H1 (cell line): ENCODE results near the gene LMNTD2. TPM values are rescaled to one million over a fixed set of nuclear protein-coding genes. Genes with fewer than 3 reads are reported as not detected.

Experiments used
- CTCF ChIA-PET: fragments of 300-600 bp; sonication (Branson Sonifier 250); formaldehyde crosslinking; loops from one replicate; lab custom pipeline; 2021; ENCODE audit not compliant: partially characterized antibody; lab: Charles Lee
- POLR2A ChIA-PET: fragments of 300-600 bp; sonication (Branson Sonifier 250); formaldehyde crosslinking; loops from one replicate; lab custom pipeline; 2021; ENCODE audit warnings: inconsistent platforms; ENCODE audit not compliant: partially characterized antibody; lab: Charles Lee
- DNase-seq, 2 experiments: peaks; one replicate each; pipeline versions ENCODE4 v3.0.0 to v3.0.0-alpha.2; 2010 to 2022; ENCODE audit warnings: low spot score in 2 of 2, low read depth in 1 of 2, mixed read lengths in 1 of 2
- FAIRE-seq: peaks from 2 replicates; lab custom pipeline; 2011; peaks lifted over from hg19 to GRCh38; lab: Jason Lieb, UNC
- H2AFZ ChIP-seq: 2 replicates; pipeline ENCODE4 v1.8.1; 2012; ENCODE audit warnings: low read length, inconsistent platforms
- H2AK5ac ChIP-seq: 2 replicates; pipeline ENCODE4 v1.6.1; 2013; ENCODE audit warnings: low read depth, low read length
- H2BK120ac ChIP-seq: replicated peaks from 2 replicates; pipeline ENCODE3; 2013; ENCODE audit warnings: low read depth, low read length, inconsistent platforms
- H2BK12ac ChIP-seq: 2 replicates; pipeline ENCODE4 v1.6.1; 2013; ENCODE audit warnings: low read depth, low read length
- H2BK15ac ChIP-seq: 2 replicates; pipeline ENCODE4 v1.6.1; 2013; ENCODE audit warnings: low read length
- H2BK20ac ChIP-seq: 2 replicates; pipeline ENCODE4 v1.6.1; 2013; ENCODE audit warnings: low read length
- H2BK5ac ChIP-seq: 2 replicates; pipeline ENCODE4 v1.6.1; 2013; ENCODE audit warnings: low read depth, low read length
- H3K14ac ChIP-seq: 2 replicates; pipeline ENCODE4 v1.6.1; 2013; ENCODE audit warnings: inconsistent platforms; ENCODE audit not compliant: insufficient read length
- H3K18ac ChIP-seq: 2 replicates; pipeline ENCODE4 v1.6.1; 2013; ENCODE audit warnings: low read length; ENCODE audit errors: extremely low read depth
- H3K23ac ChIP-seq: 2 replicates; pipeline ENCODE4 v1.6.1; 2013; ENCODE audit warnings: inconsistent platforms; ENCODE audit not compliant: insufficient read length
- H3K23me2 ChIP-seq: 2 replicates; pipeline ENCODE4 v1.6.1; 2013; ENCODE audit warnings: low read depth, low read length
- H3K27ac ChIP-seq: 2 replicates; pipeline ENCODE4 v1.6.1; 2011; ENCODE audit warnings: low read depth, low read length, inconsistent platforms
- H3K27me3 ChIP-seq, 4 experiments: replicated peaks in 1 of 4; 1 replicate in 1 of 4; 2 replicates in 3 of 4; pipeline versions ENCODE4 v1.6.1 to v1.8.1; 2011 to 2013; ENCODE audit warnings: low read length in 3 of 4, mild to moderate bottlenecking in 3 of 4, inconsistent platforms in 2 of 4, mixed read lengths in 2 of 4, moderate library complexity in 1 of 4; ENCODE audit not compliant: control insufficient read depth in 3 of 4, insufficient read depth in 3 of 4; ENCODE audit errors: extremely low read depth in 1 of 4
- H3K36me3 ChIP-seq, 4 experiments: 2 replicates each; pipeline versions ENCODE4 v1.6.1 to v1.8.1; 2011 to 2013; ENCODE audit warnings: mild to moderate bottlenecking in 4 of 4, low read length in 3 of 4, moderate library complexity in 2 of 4, control low read depth in 1 of 4, inconsistent platforms in 1 of 4; ENCODE audit not compliant: insufficient read depth in 4 of 4, control insufficient read depth in 2 of 4
- H3K4ac ChIP-seq: replicated peaks from 2 replicates; pipeline ENCODE3; 2013; ENCODE audit warnings: low read length, low read depth, mixed read lengths, inconsistent platforms; ENCODE audit not compliant: insufficient read length
- H3K4me1 ChIP-seq, 4 experiments: replicated peaks in 1 of 4; 1 replicate in 1 of 4; 2 replicates in 3 of 4; pipeline versions ENCODE4 v1.6.1 to v1.8.1; 2011 to 2013; ENCODE audit warnings: low read length in 3 of 4, inconsistent platforms in 2 of 4, mixed read lengths in 1 of 4; ENCODE audit not compliant: insufficient read depth in 4 of 4, control insufficient read depth in 3 of 4
- H3K4me2 ChIP-seq, 2 experiments: 2 replicates each; pipeline versions ENCODE4 v1.6.1 to v1.8.1; 2011 to 2013; ENCODE audit warnings: low read depth in 2 of 2, low read length in 2 of 2, control low read depth in 1 of 2, inconsistent platforms in 1 of 2, mild to moderate bottlenecking in 1 of 2; ENCODE audit not compliant: insufficient read depth in 1 of 2
- H3K4me3 ChIP-seq, 4 experiments: fragments of 200-600, 300-600 bp in 1 of 4; sonication (generic), shearing (Covaris generic), sonication (Bioruptor Twin) in 1 of 4; 2 replicates each; pipeline versions ENCODE4 v1.5.1 to v1.8.1; 2011 to 2016; ENCODE audit warnings: low read length in 4 of 4, low read depth in 3 of 4, control low read depth in 2 of 4, inconsistent platforms in 2 of 4, mild to moderate bottlenecking in 2 of 4, mixed read lengths in 1 of 4, moderate library complexity in 1 of 4; ENCODE audit not compliant: insufficient read depth in 2 of 4; ENCODE audit errors: extremely low read depth in 1 of 4
- H3K56ac ChIP-seq: replicated peaks from 2 replicates; pipeline ENCODE3; 2013; ENCODE audit warnings: low read depth, mild to moderate bottlenecking, mixed read lengths, low read length, inconsistent platforms; ENCODE audit not compliant: insufficient read length
- H3K79me1 ChIP-seq: 2 replicates; pipeline ENCODE4 v1.6.1; 2013; ENCODE audit warnings: low read depth, low read length, control low read depth
- H3K79me2 ChIP-seq, 2 experiments: 2 replicates each; pipeline versions ENCODE4 v1.6.1 to v1.8.1; 2012 to 2013; ENCODE audit warnings: low read length in 2 of 2, mild to moderate bottlenecking in 2 of 2, inconsistent platforms in 1 of 2; ENCODE audit not compliant: insufficient read depth in 2 of 2, control insufficient read depth in 1 of 2
- H3K9ac ChIP-seq, 4 experiments: replicated peaks in 1 of 4; 1 replicate in 1 of 4; 2 replicates in 3 of 4; pipeline versions ENCODE4 v1.6.1 to v1.8.1; 2011 to 2013; ENCODE audit warnings: low read depth in 3 of 4, low read length in 3 of 4, control low read depth in 2 of 4, mild to moderate bottlenecking in 2 of 4, moderate library complexity in 2 of 4, inconsistent platforms in 1 of 4; ENCODE audit errors: extremely low read depth in 1 of 4
- H3K9me3 ChIP-seq, 2 experiments: 2 replicates each; pipeline versions ENCODE4 v1.6.1 to v1.8.1; 2012 to 2013; ENCODE audit warnings: mild to moderate bottlenecking in 2 of 2, moderate library complexity in 2 of 2, control low read depth in 1 of 2, inconsistent platforms in 1 of 2, low read depth in 1 of 2, low read length in 1 of 2, mixed read lengths in 1 of 2; ENCODE audit not compliant: insufficient read depth in 2 of 2
- H4K20me1 ChIP-seq, 2 experiments: replicated peaks in 1 of 2; 2 replicates each; pipeline versions ENCODE3 to v1.8.1; 2011 to 2013; ENCODE audit warnings: inconsistent platforms in 2 of 2, low read length in 2 of 2, mild to moderate bottlenecking in 1 of 2; ENCODE audit not compliant: insufficient read depth in 2 of 2, control insufficient read depth in 1 of 2
- H4K5ac ChIP-seq: 2 replicates; pipeline ENCODE4 v1.6.1; 2013; ENCODE audit warnings: low read length, low read depth, mixed read lengths, inconsistent platforms; ENCODE audit not compliant: insufficient read length
- H4K8ac ChIP-seq: 2 replicates; pipeline ENCODE4 v1.8.0; 2013; ENCODE audit warnings: mild to moderate bottlenecking, moderate library complexity, low read length, inconsistent platforms; ENCODE audit not compliant: insufficient read depth; ENCODE audit errors: extremely low read depth
- H4K91ac ChIP-seq: replicated peaks from 2 replicates; pipeline ENCODE3; 2013; ENCODE audit warnings: low read length, mixed read lengths, inconsistent platforms; ENCODE audit not compliant: insufficient read length
- ASH2L ChIP-seq: fragments of 200-600, 300-600 bp; sonication (generic); IDR thresholded peaks from one replicate; pipeline ENCODE4 v1.7.1; 2017; ENCODE audit warnings: low read length
- NANOG ChIP-seq: IDR thresholded peaks from 2 replicates; pipeline ENCODE4 v1.6.1; 2011; ENCODE audit warnings: low read length, low read depth, mild to moderate bottlenecking, inconsistent platforms; ENCODE audit not compliant: insufficient read depth, poor library complexity, severe bottlenecking
- SIN3A ChIP-seq, 2 experiments: IDR thresholded peaks in 1 of 2; conservative IDR thresholded peaks in 1 of 2; 2 replicates each; pipeline ENCODE4 v1.6.1; 2011 to 2012; ENCODE audit warnings: low read length in 2 of 2, improper control_type of control experiment in 1 of 2, low read depth in 1 of 2, mild to moderate bottlenecking in 1 of 2
- WGBS, 2 experiments: shearing (Covaris generic) in 1 of 2; methylation state at CpG; one replicate each; pipeline versions ENCODE4 v1.1.6 to v1.1.7; 2013 to 2015; ENCODE audit warnings: low lambda C conversion rate in 2 of 2, mixed read lengths in 2 of 2, inconsistent platforms in 1 of 2, low coverage in 1 of 2, missing lambda C conversion rate in 1 of 2; ENCODE audit not compliant: insufficient replicate concordance in 2 of 2, insufficient coverage in 1 of 2, insufficient read length in 1 of 2; ENCODE audit errors: extremely low coverage in 1 of 2, missing lambda C conversion rate in 1 of 2; 5-methylcytosine and 5-hydroxymethylcytosine counted together
- polyA plus RNA-seq, 7 experiments: library from polyadenylated mRNA; depleted of rRNA in 3 of 7; stranded (reverse) in 5 of 7; unstranded in 2 of 7; fragments of >200 nt in 5 of 7; fragments of 200-250 nt in 2 of 7; gene quantifications; 1 replicate in 5 of 7; 2 replicates in 1 of 7; 4 replicates in 1 of 7; pipeline versions ENCODE4 v1.2.1 to v1.2.3, GENCODE V29; 2011 to 2013; ENCODE audit warnings: missing spikeins in 2 of 7, mixed read lengths in 2 of 7
- total RNA-seq: library from RNA; stranded (reverse); fragmentation: NEBNext Ultra II Directional; extraction: Animal tissue kit (Norgen Biotek cat#: 25700); gene quantifications from 2 replicates; pipeline ENCODE4 v1.2.1, GENCODE V29; 2021

LMNTD2 gene
- total and polyA plus RNA-seq, 2 of the 8 experiments (the other 6 are each of a cell fraction or from before 2014, with no cell fraction given): 1.6 to 3.1 TPM

DNA sequence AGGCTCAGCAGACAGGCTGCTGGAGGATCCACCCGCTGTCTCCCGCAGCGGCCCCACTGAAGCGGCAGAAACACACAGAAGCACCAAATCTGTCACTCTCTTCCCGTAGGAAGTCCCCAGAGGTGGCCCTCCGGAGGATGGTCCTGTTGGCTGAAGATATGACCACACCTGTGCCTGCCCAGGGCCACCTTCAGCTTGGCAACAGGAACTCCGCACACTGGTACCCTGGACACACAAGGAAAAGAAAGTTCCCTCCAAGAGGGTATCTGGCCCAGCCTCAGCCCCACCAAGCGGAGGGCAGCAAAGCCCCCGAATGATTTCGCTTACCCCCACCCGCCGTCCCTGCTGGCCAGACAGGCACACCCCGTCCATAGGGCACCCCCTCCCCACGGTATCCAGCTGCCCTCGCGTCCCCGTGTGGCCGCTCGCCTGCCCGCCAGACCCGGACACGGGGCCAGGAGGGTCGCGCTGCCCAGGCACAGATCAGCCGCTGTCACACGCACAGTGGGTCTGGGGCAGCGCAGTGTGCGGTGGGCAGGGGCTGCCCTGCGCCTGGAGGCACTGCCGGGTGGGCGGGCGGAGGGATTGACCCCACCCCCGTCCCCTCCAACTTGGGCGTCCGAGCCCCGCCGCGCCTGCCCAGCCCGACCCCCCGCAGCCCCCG is 7.2 kb upstream of the LMNTD2 start:
- Histone ChIP-seq H2BK5ac (no peak overlapping the region), H3K9ac (no peak overlapping the region), H3K9me3 (no peaks in the 10 kb centered on the region), H3K4me3 (peak overlapping the region; percentile 43 to 67 (median 52)), H3K79me1 (peaks cover 6% of the 10 kb centered on the region; the same call in 1 of the 2 replicates), H3K4ac (no peak overlapping the region), H3K4me2 (peak overlapping the region; percentile 75 to 93), H2BK15ac (no peak overlapping the region), H2AK5ac (no peak overlapping the region), H3K79me2 (no peaks in the 10 kb centered on the region), H4K91ac (peak overlapping the region; percentile 10), H2BK20ac (no peak overlapping the region), H3K36me3 (peaks cover 0 to 5% (median 3%) of the 10 kb centered on the region in 4 experiments; a peak in 5 of 8 replicates), H4K5ac (peak overlapping the region; percentile 40), H3K23ac (no peak overlapping the region), H3K14ac (no peak overlapping the region), H3K27ac (no peak overlapping the region), H2AFZ (no peak overlapping the region), H3K4me1 (peaks cover 2 to 22% (median 11%) of the 10 kb centered on the region in 4 experiments; a peak in 6 of 7 replicates), H4K8ac (peak overlapping the region; percentile 51), H2BK12ac (no peak overlapping the region), H3K23me2 (peaks cover 4% of the 10 kb centered on the region; the same call in 1 of the 2 replicates), H4K20me1 (peaks cover 2 to 21% of the 10 kb centered on the region in 2 experiments), H3K56ac (no peak overlapping the region), H3K18ac (no peak overlapping the region), H3K27me3 (peaks cover 0 to 3% (median 0%) of the 10 kb centered on the region in 4 experiments; a peak in 3 of 7 replicates), H2BK120ac (no peak overlapping the region)
- WGBS, 2 experiments: 39% methylated on average over 25 of the region's 41 CpGs; no CpG with 5 or more reads in 1 of the 2 experiments
- ChIA-PET POLR2A (interaction anchor here (0.6 to 2.8 kb wide), 8 partner anchors 8 to 979 kb away, joined by 3 to 11 read pairs (median 5); partner anchors contain the start of genes LMNTD2 and PNPLA2), CTCF (interaction anchor here (0.6 to 3.2 kb wide), 3 partner anchors 12 to 84 kb away, joined by 3 to 21 read pairs (median 5); no protein-coding TSS in a partner anchor)
- FAIRE-seq (no peak), DNase-seq (no peak)
- no peak for TF ChIP-seq ASH2L
- TF ChIP-seq SIN3A (conservative IDR thresholded peaks at IDR 0.05 in 1 of 2, IDR thresholded peaks at IDR 0.05 in 1 of 2; ENCODE audit: low read depth in 1 of 2, low read length in 2 of 2): no peak; a peak in 1 of 4 replicates
- TF ChIP-seq NANOG: no peak
